SK-N-SH treated with all-trans-retinoic acid at 6 μM for 48 hours (cell line): Measurements from ENCODE around the gene OR4L1.

Experiments
- ATAC-seq: fragments of 200-7000 bp; cut with Tn5 transposase; 3 replicates; pipeline ENCODE4 v1.9.1; 2020; ENCODE audit warnings: mild to moderate bottlenecking, moderate library complexity
- ARNTL ChIP-seq: fragments of 450-650 bp; formaldehyde crosslinking; IDR thresholded peaks from 2 replicates; pipeline ENCODE4 v1.5.0; 2020; ENCODE audit warnings: low read depth, mild to moderate bottlenecking, moderate library complexity, borderline replicate concordance
- BACH2 ChIP-seq: fragments of 250-450 bp; sonication (Bioruptor Pico); IDR thresholded peaks from 2 replicates; pipeline ENCODE4 v1.9.0; 2021; ENCODE audit warnings: mild to moderate bottlenecking, borderline replicate concordance
- CREB5 ChIP-seq: fragments of 250-450 bp; sonication (Bioruptor Pico); IDR thresholded peaks from 2 replicates; pipeline ENCODE4 v1.5.1; 2020; ENCODE audit warnings: low read depth, mild to moderate bottlenecking, moderate library complexity
- CSDC2 ChIP-seq: fragments of 250-450 bp; sonication (Bioruptor Pico); IDR thresholded peaks from 2 replicates; pipeline ENCODE4 v1.5.0; 2020; ENCODE audit warnings: mild to moderate bottlenecking, moderate library complexity
- CSRNP3 ChIP-seq: fragments of 250-450 bp; sonication (Bioruptor Pico); IDR thresholded peaks from 2 replicates; pipeline ENCODE4 v1.5.1; 2021; ENCODE audit warnings: mild to moderate bottlenecking, moderate library complexity
- ESRRG ChIP-seq: fragments of 250-450 bp; sonication (Bioruptor Pico); IDR thresholded peaks from 2 replicates; pipeline ENCODE4 v1.6.1; 2021; ENCODE audit warnings: mild to moderate bottlenecking
- GLIS3 ChIP-seq: fragments of 250-450 bp; sonication (Bioruptor Pico); IDR thresholded peaks from 2 replicates; pipeline ENCODE4 v1.5.0; 2020; ENCODE audit warnings: mild to moderate bottlenecking, moderate library complexity
- ISL1 ChIP-seq: fragments of 250-450 bp; sonication (Bioruptor Pico); IDR thresholded peaks from 2 replicates; pipeline ENCODE4 v2.1.2; 2022; ENCODE audit warnings: mild to moderate bottlenecking, moderate library complexity
- OSR1 ChIP-seq: fragments of 250-450 bp; sonication (Bioruptor Pico); IDR thresholded peaks from 2 replicates; pipeline ENCODE4 v1.8.0; 2022; ENCODE audit warnings: moderate library complexity, mild to moderate bottlenecking, inconsistent platforms
- POU6F1 ChIP-seq: fragments of 250-450 bp; sonication (Bioruptor Pico); IDR thresholded peaks from 2 replicates; pipeline ENCODE4 v1.8.0; 2021; ENCODE audit warnings: low read depth, mild to moderate bottlenecking, moderate library complexity, borderline replicate concordance
- PPARA ChIP-seq: fragments of 250-450 bp; sonication (Bioruptor Pico); IDR thresholded peaks from 2 replicates; pipeline ENCODE4 v1.5.0; 2020; ENCODE audit warnings: mild to moderate bottlenecking, borderline replicate concordance
- RARB ChIP-seq: fragments of 250-450 bp; sonication (Bioruptor Pico); IDR thresholded peaks from 2 replicates; pipeline ENCODE4 v1.8.0; 2021; ENCODE audit warnings: mild to moderate bottlenecking, moderate library complexity
- SNAI2 ChIP-seq: fragments of 250-450 bp; sonication (Bioruptor Pico); IDR thresholded peaks from 2 replicates; pipeline ENCODE4 v1.5.0; 2020; ENCODE audit warnings: mild to moderate bottlenecking, moderate library complexity
- TCF4 ChIP-seq: fragments of 250-450 bp; sonication (Bioruptor Pico); IDR thresholded peaks from 2 replicates; pipeline ENCODE4 v1.8.0; 2021; ENCODE audit warnings: mild to moderate bottlenecking, moderate library complexity, borderline replicate concordance
- TOX ChIP-seq: fragments of 250-450 bp; sonication (Bioruptor Pico); IDR thresholded peaks from 2 replicates; pipeline ENCODE4 v1.8.0; 2021; ENCODE audit warnings: mild to moderate bottlenecking, moderate library complexity, borderline replicate concordance
- ZC3H10 ChIP-seq: fragments of 250-450 bp; sonication (Bioruptor Pico); IDR thresholded peaks from 2 replicates; pipeline ENCODE4 v1.5.1; 2021; ENCODE audit warnings: mild to moderate bottlenecking, moderate library complexity
- ZFP3 ChIP-seq: fragments of 250-450 bp; sonication (Bioruptor Pico); IDR thresholded peaks from 2 replicates; pipeline ENCODE4 v1.5.0; 2020; ENCODE audit warnings: mild to moderate bottlenecking, moderate library complexity
- ZFP30 ChIP-seq: fragments of 450-650 bp; formaldehyde crosslinking; IDR thresholded peaks from 2 replicates; pipeline ENCODE4 v1.5.0; 2022; ENCODE audit warnings: mild to moderate bottlenecking, moderate library complexity
- ZNF565 ChIP-seq: fragments of 450-650 bp; formaldehyde crosslinking; conservative IDR thresholded peaks from 2 replicates; pipeline ENCODE4 v1.5.0; 2020; ENCODE audit warnings: low read depth, mild to moderate bottlenecking, moderate library complexity
- ZNF70 ChIP-seq: fragments of 450-650 bp; formaldehyde crosslinking; IDR thresholded peaks from 2 replicates; pipeline ENCODE4 v1.5.0; 2020; ENCODE audit warnings: mild to moderate bottlenecking, moderate library complexity
- ZNF8 ChIP-seq: fragments of 450-650 bp; formaldehyde crosslinking; IDR thresholded peaks from 2 replicates; pipeline ENCODE4 v1.5.0; 2020; ENCODE audit warnings: mild to moderate bottlenecking, moderate library complexity

The OR4L1 gene

GRCh38 chr14:20059745-20060144 is at the start of gene OR4L1:
TSS of gene OR4L1 (plus strand) at chr14:20060045. CDS start at chr14:20060045, 0 bp downstream.
- TF ChIP-seq GLIS3 (no peak), ZFP3 (CRISPR knock-in tag) (no peak), BACH2 (no peak), OSR1 (CRISPR knock-in tag) (no peak), POU6F1 (no peak), ARNTL (CRISPR knock-in tag) (no peak), PPARA (CRISPR knock-in tag) (no peak), ESRRG (CRISPR knock-in tag) (no peak), ZNF70 (no peak), ZC3H10 (CRISPR knock-in tag) (no peak), RARB (CRISPR knock-in tag) (no peak), ZNF565 (CRISPR knock-in tag) (no peak)
- no peak for ATAC-seq

GRCh38 chr14:20019257-20019865 is 40.5 kb upstream of the OR4L1 start, which contains the start of gene OR4K14:
TSS of gene OR4K14 (minus strand) at chr14:20019307. CDS start at chr14:20015193, 4,114 bp downstream.
- no peak for ATAC-seq

GRCh38 chr14:20031058-20031457 is 28.8 kb upstream of the OR4L1 start:
- no peak for ATAC-seq
- no peak for TF ChIP-seq SNAI2 (CRISPR knock-in tag)
- TF ChIP-seq CREB5 (CRISPR knock-in tag) = no peak
- no peak for TF ChIP-seq POU6F1
- no peak for TF ChIP-seq CSDC2 (CRISPR knock-in tag)
- no peak for TF ChIP-seq ZFP30 (CRISPR knock-in tag)

More at GRCh38 chr14:20019257-20019865, 40.5 kb upstream of the OR4L1 start, which contains the start of gene OR4K14:
- no peak for TF ChIP-seq ZNF565 (CRISPR knock-in tag)
- TF ChIP-seq OSR1 (CRISPR knock-in tag) = no peak
- no peak for TF ChIP-seq TCF4 (CRISPR knock-in tag)
- no peak for TF ChIP-seq RARB (CRISPR knock-in tag)
- TF ChIP-seq CREB5 (CRISPR knock-in tag) = no peak
- no peak for TF ChIP-seq SNAI2 (CRISPR knock-in tag)
- no peak for TF ChIP-seq BACH2
- no peak for TF ChIP-seq CSDC2 (CRISPR knock-in tag)
- no peak for TF ChIP-seq ESRRG (CRISPR knock-in tag)
- TF ChIP-seq ZNF70 = no peak
- TF ChIP-seq ZNF8 (CRISPR knock-in tag) = no peak
- TF ChIP-seq POU6F1 = no peak
- TF ChIP-seq ARNTL (CRISPR knock-in tag) = no peak
- no peak for TF ChIP-seq ZFP30 (CRISPR knock-in tag)

GRCh38 chr14:20035449-20035848 is 24.4 kb upstream of the OR4L1 start:
- TF ChIP-seq PPARA (CRISPR knock-in tag) (no peak), ISL1 (CRISPR knock-in tag) (no peak), TOX (CRISPR knock-in tag) (no peak), CSRNP3 (CRISPR knock-in tag) (no peak), ZNF565 (CRISPR knock-in tag) (no peak)

More at GRCh38 chr14:20035449-20035848, 24.4 kb upstream of the OR4L1 start:
- ATAC-seq = no peak
